IMR-90 (cell line): ENCODE results near the gene NMRK2. TPM values are rescaled to one million over a fixed set of nuclear protein-coding genes. Genes with fewer than 3 reads are reported as not detected.

ENCODE experiments used
- polyA plus RNA-seq, 3 experiments: library from polyadenylated mRNA; depleted of rRNA; stranded (reverse); fragments of >200 nt; gene quantifications; 2 replicates each; pipeline ENCODE4 v1.2.3, GENCODE V29; 2012; ENCODE audit warnings: low replicate concordance in 1 of 3
- total RNA-seq: library from RNA; depleted of rRNA; stranded (reverse); fragments of >200 nt; gene quantifications from 2 replicates; pipeline ENCODE4 v1.2.3, GENCODE V29; 2012
- TF ChIP-seq, protein P1 (sequence below): fragments of 150-350 bp; IDR thresholded peaks from 2 replicates; pipeline ENCODE4 v1.6.1; 2016; ENCODE audit warnings: low read depth, mild to moderate bottlenecking, low read length, moderate library complexity, borderline replicate concordance

The NMRK2 gene
- total and polyA plus RNA-seq, 2 of the 4 experiments (the other 2 are of a cell fraction): not detected

- TF ChIP-seq, protein P1, sequence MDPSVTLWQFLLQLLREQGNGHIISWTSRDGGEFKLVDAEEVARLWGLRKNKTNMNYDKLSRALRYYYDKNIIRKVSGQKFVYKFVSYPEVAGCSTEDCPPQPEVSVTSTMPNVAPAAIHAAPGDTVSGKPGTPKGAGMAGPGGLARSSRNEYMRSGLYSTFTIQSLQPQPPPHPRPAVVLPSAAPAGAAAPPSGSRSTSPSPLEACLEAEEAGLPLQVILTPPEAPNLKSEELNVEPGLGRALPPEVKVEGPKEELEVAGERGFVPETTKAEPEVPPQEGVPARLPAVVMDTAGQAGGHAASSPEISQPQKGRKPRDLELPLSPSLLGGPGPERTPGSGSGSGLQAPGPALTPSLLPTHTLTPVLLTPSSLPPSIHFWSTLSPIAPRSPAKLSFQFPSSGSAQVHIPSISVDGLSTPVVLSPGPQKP: no peak
Measured at GRCh38 chr19:3986260-3987041, 53.6 kb downstream of the NMRK2 start (continued).
